Upper lobe of left lung (tissue), 4 donors: ENCODE results near the gene PEX5L.

Experiments
- EP300 ChIP-seq, 4 donors: sonication (generic); formaldehyde crosslinking; IDR thresholded peaks; one replicate each; pipeline ENCODE4 v1.5.1; 2017; ENCODE audit warnings: antibody characterized with exemption in 4 of 4, control low read depth in 2 of 4
- POLR2A ChIP-seq, 4 donors: fragments of 450-650 bp; IDR thresholded peaks; one replicate each; pipeline ENCODE4 v1.5.1; 2016 to 2017; ENCODE audit warnings: antibody characterized with exemption in 4 of 4, mild to moderate bottlenecking in 2 of 4
- TF ChIP-seq, protein P1 (sequence below), 6 experiments: fragments of 450-650 bp in 4 of 6; fragments of 200-600 bp in 2 of 6; sonication (generic) in 2 of 6; IDR thresholded peaks; one replicate each; pipeline ENCODE4 v1.5.1; 2016 to 2019; ENCODE audit warnings: antibody characterized with exemption in 6 of 6

DNA sequence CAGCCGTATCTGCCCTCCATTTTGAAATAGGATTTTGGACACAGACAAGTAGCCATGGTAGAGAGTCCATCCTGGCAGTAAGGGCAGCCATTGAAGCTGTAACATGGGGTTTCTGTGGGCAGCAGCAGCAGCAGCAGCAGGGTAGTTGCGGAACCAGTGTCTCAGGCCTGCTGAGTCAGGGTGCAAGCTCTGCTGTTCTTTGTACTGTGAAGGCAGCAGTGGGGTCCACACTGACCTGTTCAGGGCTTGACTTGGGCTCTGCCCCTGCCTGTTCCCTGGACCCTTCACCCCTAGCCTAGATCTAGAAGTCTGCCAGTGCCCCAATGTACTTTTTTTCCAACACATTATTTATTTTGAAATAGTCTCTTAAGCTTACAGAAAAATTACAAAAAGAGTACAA lies 9.7 kb downstream of the PEX5L start:
- TF ChIP-seq, protein P1, sequence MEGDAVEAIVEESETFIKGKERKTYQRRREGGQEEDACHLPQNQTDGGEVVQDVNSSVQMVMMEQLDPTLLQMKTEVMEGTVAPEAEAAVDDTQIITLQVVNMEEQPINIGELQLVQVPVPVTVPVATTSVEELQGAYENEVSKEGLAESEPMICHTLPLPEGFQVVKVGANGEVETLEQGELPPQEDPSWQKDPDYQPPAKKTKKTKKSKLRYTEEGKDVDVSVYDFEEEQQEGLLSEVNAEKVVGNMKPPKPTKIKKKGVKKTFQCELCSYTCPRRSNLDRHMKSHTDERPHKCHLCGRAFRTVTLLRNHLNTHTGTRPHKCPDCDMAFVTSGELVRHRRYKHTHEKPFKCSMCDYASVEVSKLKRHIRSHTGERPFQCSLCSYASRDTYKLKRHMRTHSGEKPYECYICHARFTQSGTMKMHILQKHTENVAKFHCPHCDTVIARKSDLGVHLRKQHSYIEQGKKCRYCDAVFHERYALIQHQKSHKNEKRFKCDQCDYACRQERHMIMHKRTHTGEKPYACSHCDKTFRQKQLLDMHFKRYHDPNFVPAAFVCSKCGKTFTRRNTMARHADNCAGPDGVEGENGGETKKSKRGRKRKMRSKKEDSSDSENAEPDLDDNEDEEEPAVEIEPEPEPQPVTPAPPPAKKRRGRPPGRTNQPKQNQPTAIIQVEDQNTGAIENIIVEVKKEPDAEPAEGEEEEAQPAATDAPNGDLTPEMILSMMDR (IDR thresholded peaks at IDR 0.05): no peak
- TF ChIP-seq POLR2A (IDR thresholded peaks at IDR 0.05): no peak
- no peak for TF ChIP-seq EP300 (IDR thresholded peaks at IDR 0.05)
